HG02870 (cell line): ENCODE data around the gene TMCC1.

Source experiments
- ATAC-seq: cut with Tn5 transposase; IDR thresholded peaks from one replicate; pipeline ENCODE4 v1.9.1; 2021; ENCODE audit warnings: mild to moderate bottlenecking, moderate library complexity; ENCODE audit not compliant: unreplicated experiment

TMCC1 gene

GRCh38 chr3:129602309-129602708 lies 291.2 kb downstream of the TMCC1 start:
- ATAC-seq: no peak

- ATAC-seq: no peak
Measured at GRCh38 chr3:129601713-129602112, 291.8 kb downstream of the TMCC1 start.

DNA sequence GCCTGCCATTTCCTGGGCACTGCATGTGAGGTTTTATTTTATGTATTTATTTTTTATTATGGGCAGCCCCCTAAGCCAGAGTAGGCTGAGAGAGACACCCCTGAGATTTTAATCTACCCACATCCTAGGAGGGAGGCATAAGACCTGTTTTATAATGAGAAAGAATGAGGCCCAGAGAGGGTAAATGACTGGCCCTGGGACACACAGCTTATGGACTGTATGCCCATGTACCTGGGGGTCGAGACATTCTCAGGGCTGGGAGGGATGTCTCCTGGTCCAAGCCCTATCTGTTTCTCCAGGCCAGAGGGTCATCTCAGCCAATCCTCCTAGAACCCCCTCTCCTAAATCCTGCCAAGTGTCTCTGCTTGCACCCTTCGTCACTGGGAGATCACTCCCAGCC lies 293.2 kb downstream of the TMCC1 start:
- no peak for ATAC-seq

- ATAC-seq: no peak
Measured at GRCh38 chr3:129599607-129600006, 293.9 kb downstream of the TMCC1 start.

DNA sequence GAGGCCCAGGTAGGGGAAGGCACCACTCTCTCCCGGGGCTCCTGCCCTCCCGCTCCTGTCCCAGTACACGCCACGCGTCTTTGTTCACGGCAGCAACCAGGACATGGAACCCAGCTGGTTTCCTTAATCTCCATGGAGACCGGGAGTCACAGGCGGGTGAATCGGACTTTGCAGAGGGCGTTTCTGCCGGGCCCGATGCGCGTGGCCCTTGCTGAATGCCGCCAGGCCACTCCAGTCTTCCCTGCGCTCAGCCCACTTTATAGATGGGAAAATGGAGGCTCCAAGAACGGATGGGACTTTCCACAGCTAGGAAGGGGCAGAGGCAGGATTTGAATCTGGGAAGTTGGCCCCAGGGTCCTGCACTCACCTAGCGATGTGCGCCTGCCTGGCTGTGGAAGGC lies 294.4 kb downstream of the TMCC1 start:
- ATAC-seq: no peak

- no peak for ATAC-seq
Measured at GRCh38 chr3:129598484-129598883, 295.0 kb downstream of the TMCC1 start.

- no peak for ATAC-seq
Measured at GRCh38 chr3:129598000-129598381, 295.5 kb downstream of the TMCC1 start.
